ENCODE results near the gene TFE3.

TFE3 gene

GRCh38 chrX:49040376-49040955 lies 2.7 kb downstream of the TFE3 start:
- TF ChIP-seq, protein P1, sequence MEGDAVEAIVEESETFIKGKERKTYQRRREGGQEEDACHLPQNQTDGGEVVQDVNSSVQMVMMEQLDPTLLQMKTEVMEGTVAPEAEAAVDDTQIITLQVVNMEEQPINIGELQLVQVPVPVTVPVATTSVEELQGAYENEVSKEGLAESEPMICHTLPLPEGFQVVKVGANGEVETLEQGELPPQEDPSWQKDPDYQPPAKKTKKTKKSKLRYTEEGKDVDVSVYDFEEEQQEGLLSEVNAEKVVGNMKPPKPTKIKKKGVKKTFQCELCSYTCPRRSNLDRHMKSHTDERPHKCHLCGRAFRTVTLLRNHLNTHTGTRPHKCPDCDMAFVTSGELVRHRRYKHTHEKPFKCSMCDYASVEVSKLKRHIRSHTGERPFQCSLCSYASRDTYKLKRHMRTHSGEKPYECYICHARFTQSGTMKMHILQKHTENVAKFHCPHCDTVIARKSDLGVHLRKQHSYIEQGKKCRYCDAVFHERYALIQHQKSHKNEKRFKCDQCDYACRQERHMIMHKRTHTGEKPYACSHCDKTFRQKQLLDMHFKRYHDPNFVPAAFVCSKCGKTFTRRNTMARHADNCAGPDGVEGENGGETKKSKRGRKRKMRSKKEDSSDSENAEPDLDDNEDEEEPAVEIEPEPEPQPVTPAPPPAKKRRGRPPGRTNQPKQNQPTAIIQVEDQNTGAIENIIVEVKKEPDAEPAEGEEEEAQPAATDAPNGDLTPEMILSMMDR (IDR thresholded peaks at IDR 0.05) = no peak

DNA sequence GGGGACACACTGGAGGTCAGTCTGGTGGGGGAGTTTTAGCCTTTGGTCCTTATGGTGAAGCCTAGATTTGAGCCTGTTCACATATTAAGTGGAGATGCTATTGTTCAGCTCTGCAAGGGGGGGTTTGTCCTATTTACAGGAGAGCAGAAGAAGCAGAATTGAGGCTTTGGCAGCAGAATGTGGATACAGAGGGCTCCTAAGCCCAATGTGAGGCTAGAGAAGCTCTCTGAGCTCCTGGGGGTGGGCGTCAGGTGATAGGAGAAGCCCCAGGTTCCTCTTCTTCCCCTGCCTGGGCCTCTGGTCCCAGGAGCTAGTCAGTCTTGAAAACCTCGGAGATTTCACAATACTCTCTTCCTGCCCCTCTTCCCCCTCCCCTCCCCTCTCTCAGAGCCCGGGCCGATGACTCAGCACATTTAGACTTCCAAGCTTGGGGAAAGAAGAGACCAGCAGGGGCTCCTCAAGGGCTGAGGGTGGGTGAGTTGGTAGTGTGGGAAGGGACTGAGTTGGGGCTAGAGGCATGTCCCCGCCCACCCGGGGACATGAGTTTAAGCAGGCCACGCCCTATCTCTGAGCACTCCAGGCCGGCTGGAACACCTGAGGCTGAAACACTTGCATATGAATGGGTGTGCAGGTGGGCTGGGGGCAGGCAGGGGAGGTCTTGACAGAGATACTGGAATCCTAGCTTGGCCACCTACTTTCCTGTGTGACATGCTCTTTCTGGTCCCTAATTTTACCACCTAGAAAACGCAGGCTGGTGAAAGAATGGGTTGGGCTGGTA lies 3.4 kb downstream of the TFE3 start:
- TF ChIP-seq, protein P1 (IDR thresholded peaks at IDR 0.05) = no peak

- TF ChIP-seq, protein P1 (IDR thresholded peaks at IDR 0.05) = no peak
Measured at GRCh38 chrX:49037883-49038475, 5.2 kb downstream of the TFE3 start.

- TF ChIP-seq, protein P1 (IDR thresholded peaks at IDR 0.05) = no peak
Measured at GRCh38 chrX:49030283-49030682, 12.9 kb downstream of the TFE3 start.

DNA sequence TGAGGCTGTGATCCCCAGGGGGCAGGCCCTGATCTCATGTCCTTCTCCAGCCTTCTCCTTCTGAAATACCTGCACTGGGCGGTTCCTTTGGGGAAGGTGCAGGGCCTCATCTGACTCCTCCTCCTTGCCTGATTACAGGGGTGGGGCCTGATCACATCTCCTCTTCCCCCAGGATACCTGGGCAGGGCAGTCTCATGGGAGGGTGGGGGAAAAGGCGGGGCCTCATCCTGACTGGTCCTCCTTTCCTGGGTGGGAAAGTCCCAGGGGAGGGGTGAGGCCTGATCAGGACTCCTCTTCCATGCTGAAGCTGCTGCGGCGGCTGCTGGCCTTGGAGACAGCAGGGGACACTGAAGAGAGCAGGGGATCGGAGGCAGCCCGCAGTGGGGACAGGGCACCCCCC lies 13.3 kb downstream of the TFE3 start:
- TF ChIP-seq, protein P1 (IDR thresholded peaks at IDR 0.05) = no peak

- TF ChIP-seq, protein P1 (IDR thresholded peaks at IDR 0.05) = no peak
Measured at GRCh38 chrX:49019599-49020249, 23.4 kb downstream of the TFE3 start.

GRCh38 chrX:49019050-49019449 lies 24.1 kb downstream of the TFE3 start:
- TF ChIP-seq, protein P1 (IDR thresholded peaks at IDR 0.05) = no peak
